Natural killer cell (primary cell): ENCODE results near the gene CIITA. TPM values are rescaled to one million over a fixed set of nuclear protein-coding genes. Genes with fewer than 3 reads are reported as not detected.

Experiments
- ATAC-seq, 3 donors: fragments of 150-1000 bp in 2 of 3; fragments of 200-7000 bp in 1 of 3; cut with Tn5 transposase; 1 replicate in 1 of 3; 2 replicates in 2 of 3; pipeline ENCODE4 v1.10.0; 2021; ENCODE audit warnings: mild to moderate bottlenecking in 2 of 3, moderate library complexity in 2 of 3
- DNase-seq, 2 donors: peaks; one replicate each; pipeline versions ENCODE4 v3.0.0 to v3.0.0-alpha.2; 2013 to 2021; ENCODE audit warnings: mixed read lengths in 1 of 2
- H3K27ac ChIP-seq: one replicate; pipeline ENCODE4 v1.5.1; 2013; ENCODE audit warnings: mild to moderate bottlenecking, low read length
- H3K27me3 ChIP-seq: one replicate; pipeline ENCODE4 v1.6.1; 2013; ENCODE audit warnings: low read length; ENCODE audit not compliant: control insufficient read depth, insufficient read depth
- H3K36me3 ChIP-seq: one replicate; pipeline ENCODE4 v1.6.1; 2013; ENCODE audit warnings: low read length; ENCODE audit not compliant: control insufficient read depth, insufficient read depth
- H3K4me1 ChIP-seq: one replicate; pipeline ENCODE4 v1.6.1; 2013; ENCODE audit warnings: low read length; ENCODE audit not compliant: control insufficient read depth, insufficient read depth
- H3K4me3 ChIP-seq: one replicate; pipeline ENCODE4 v1.5.1; 2013; ENCODE audit warnings: low read length
- H3K9me3 ChIP-seq: one replicate; pipeline ENCODE4 v1.6.1; 2013; ENCODE audit warnings: low read length; ENCODE audit not compliant: control insufficient read depth, insufficient read depth
- H3K27ac Mint-ChIP-seq, 2 donors: one replicate each; pipeline ENCODE4 v1.8.0; 2022; ENCODE audit warnings: mild to moderate bottlenecking in 2 of 2, mixed read lengths in 2 of 2, moderate library complexity in 1 of 2
- H3K27me3 Mint-ChIP-seq, 2 donors: one replicate each; pipeline ENCODE4 v1.8.0; 2022; ENCODE audit warnings: low read depth in 2 of 2, mixed read lengths in 2 of 2
- H3K36me3 Mint-ChIP-seq: one replicate; pipeline ENCODE4 v1.8.0; 2022; ENCODE audit warnings: mixed read lengths
- H3K4me1 Mint-ChIP-seq, 2 donors: one replicate each; pipeline ENCODE4 v1.8.0; 2022; ENCODE audit warnings: mixed read lengths in 2 of 2
- H3K4me3 Mint-ChIP-seq: one replicate; pipeline ENCODE4 v1.8.0; 2022; ENCODE audit warnings: mild to moderate bottlenecking, moderate library complexity, mixed read lengths
- H3K9me3 Mint-ChIP-seq, 2 donors: one replicate each; pipeline ENCODE4 v1.8.0; 2022; ENCODE audit warnings: mixed read lengths in 2 of 2
- WGBS: methylation state at CpG from one replicate; pipeline ENCODE4 v1.1.7; 2013; ENCODE audit warnings: missing lambda C conversion rate; ENCODE audit not compliant: insufficient coverage; 5-methylcytosine and 5-hydroxymethylcytosine counted together
- intact Hi-C: fragments of 100-400 bp; cut with micrococcal nuclease; formaldehyde crosslinking; loops from one replicate; pipeline ENCODE4 v1.14.2; 2022
- total RNA-seq, 4 donors: library from RNA; stranded (reverse); fragments of 120-200 nt in 1 of 4; gene quantifications; one replicate each; pipeline versions ENCODE4 v1.2.3 to v1.2.4, GENCODE V29; 2013 to 2022
- TF ChIP-seq, protein P1 (sequence below): fragments of 200-600 bp; IDR thresholded peaks from one replicate; pipeline ENCODE4 v1.8.0; 2022; ENCODE audit warnings: antibody characterized with exemption

Gene CIITA
- total RNA-seq, 3 donors from 2014 or later (not counting 1 experiment from before 2014, with no cell fraction given), result 11.5 to 17.7 (median 14.4) TPM

DNA sequence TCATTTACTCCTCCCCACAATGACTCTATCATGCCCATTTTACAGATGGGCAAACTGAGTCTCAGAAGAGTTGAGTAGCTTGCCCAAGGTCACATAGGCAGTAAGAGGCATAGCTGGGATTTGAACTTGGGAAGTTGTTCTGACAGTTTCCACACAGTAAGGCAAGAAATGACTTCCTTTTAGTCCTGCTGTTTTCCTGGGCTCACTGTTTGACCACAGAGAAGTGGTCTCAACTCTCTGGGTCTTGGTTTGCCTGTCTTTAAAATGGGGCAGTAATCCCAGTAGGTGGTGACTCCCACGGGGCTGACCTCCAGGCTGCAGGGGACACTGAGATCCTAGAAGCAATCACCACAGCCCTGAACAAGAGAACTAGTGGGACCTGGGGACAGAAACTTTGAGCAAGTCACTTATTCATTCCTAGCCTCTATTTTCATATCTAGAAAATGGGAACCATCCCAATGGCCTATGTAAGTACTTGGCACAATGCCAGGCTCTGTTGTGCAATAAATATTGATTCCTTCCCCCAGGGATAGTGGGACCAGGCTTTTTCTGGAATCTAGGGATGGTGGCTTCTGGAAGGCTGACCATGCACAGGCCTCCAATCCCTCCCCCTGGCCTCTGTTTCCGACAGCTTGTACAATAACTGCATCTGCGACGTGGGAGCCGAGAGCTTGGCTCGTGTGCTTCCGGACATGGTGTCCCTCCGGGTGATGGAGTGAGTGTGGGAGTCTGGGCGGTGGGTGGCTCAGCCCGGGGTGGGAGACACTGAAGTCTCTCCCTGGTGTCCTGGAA is 44.7 kb downstream of the CIITA start:
- 96% methylated on average over 10 of the region's 10 CpGs for WGBS
- TF ChIP-seq, protein P1, sequence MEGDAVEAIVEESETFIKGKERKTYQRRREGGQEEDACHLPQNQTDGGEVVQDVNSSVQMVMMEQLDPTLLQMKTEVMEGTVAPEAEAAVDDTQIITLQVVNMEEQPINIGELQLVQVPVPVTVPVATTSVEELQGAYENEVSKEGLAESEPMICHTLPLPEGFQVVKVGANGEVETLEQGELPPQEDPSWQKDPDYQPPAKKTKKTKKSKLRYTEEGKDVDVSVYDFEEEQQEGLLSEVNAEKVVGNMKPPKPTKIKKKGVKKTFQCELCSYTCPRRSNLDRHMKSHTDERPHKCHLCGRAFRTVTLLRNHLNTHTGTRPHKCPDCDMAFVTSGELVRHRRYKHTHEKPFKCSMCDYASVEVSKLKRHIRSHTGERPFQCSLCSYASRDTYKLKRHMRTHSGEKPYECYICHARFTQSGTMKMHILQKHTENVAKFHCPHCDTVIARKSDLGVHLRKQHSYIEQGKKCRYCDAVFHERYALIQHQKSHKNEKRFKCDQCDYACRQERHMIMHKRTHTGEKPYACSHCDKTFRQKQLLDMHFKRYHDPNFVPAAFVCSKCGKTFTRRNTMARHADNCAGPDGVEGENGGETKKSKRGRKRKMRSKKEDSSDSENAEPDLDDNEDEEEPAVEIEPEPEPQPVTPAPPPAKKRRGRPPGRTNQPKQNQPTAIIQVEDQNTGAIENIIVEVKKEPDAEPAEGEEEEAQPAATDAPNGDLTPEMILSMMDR, result no peak
- intact Hi-C loops, result no loop called here
- Mint-ChIP-seq H3K27me3 (no peaks in the 10 kb centered on the region), H3K36me3 (no peaks in the 10 kb centered on the region), H3K27ac (no peak overlapping the region), H3K4me1 (peaks cover 0 to 5% of the 10 kb centered on the region in 2 donors), H3K9me3 (no peaks in the 10 kb centered on the region), H3K4me3 (no peak overlapping the region)
- Histone ChIP-seq H3K27ac (no peak overlapping the region), H3K27me3 (no peaks in the 10 kb centered on the region), H3K9me3 (no peaks in the 10 kb centered on the region), H3K36me3 (peaks cover 32% of the 10 kb centered on the region), H3K4me1 (peaks cover 8% of the 10 kb centered on the region), H3K4me3 (no peak overlapping the region)
- no peak for DNase-seq
- ATAC-seq, result no peak

DNA sequence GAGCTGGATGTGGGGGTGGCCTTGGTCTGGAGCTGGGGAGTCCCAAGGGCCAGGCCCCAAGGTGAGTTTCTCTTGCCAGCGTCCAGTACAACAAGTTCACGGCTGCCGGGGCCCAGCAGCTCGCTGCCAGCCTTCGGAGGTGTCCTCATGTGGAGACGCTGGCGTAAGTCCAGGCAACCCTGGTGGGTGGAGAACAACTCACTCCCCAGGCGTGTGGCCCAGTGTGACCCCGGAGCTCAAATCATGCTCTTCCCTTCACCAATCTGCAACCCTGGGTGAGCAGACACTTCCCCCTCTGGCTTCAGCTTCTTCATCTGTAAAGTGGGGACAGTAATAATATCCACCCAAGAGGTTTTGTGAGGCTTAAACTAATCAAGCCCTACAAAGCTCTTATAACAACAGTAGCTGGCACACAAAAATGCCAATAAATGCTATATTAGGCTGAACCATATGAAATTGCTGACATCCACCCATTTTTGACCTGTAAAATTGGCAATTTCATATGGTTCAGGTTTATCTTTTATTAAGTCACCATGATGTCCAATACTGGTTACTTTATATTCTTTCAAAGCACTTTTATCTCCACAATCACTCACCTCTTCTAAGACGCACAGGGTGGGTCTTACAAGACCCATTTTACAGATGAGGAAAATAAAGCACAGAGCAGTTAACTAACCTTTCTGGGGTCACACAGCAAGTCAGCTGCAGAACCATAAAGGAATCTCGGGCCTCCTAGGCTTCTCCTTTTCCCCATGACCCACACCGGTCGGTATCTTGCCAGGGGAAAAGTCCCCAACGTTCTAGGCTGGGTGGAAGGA is 45.5 kb downstream of the CIITA start:
- no peaks in the 10 kb centered on the region for H3K36me3 Mint-ChIP-seq
- H3K4me1 ChIP-seq, result peaks cover 8% of the 10 kb centered on the region
- TF ChIP-seq, protein P1, result no peak
- no peak overlapping the region for H3K4me3 ChIP-seq
- H3K27ac ChIP-seq, result no peak overlapping the region
- peaks cover 0 to 5% of the 10 kb centered on the region in 2 donors for H3K4me1 Mint-ChIP-seq
- H3K4me3 Mint-ChIP-seq, result no peak overlapping the region
- 96% methylated on average over 11 of the region's 14 CpGs for WGBS
- H3K9me3 ChIP-seq, result no peaks in the 10 kb centered on the region
- H3K27me3 Mint-ChIP-seq, result no peaks in the 10 kb centered on the region
- ATAC-seq, result no peak
- intact Hi-C loops, result no loop called here
- H3K9me3 Mint-ChIP-seq, result no peaks in the 10 kb centered on the region
- DNase-seq, result no peak
- peaks cover 40% of the 10 kb centered on the region for H3K36me3 ChIP-seq
- H3K27me3 ChIP-seq, result no peaks in the 10 kb centered on the region
- no peak overlapping the region for H3K27ac Mint-ChIP-seq

DNA sequence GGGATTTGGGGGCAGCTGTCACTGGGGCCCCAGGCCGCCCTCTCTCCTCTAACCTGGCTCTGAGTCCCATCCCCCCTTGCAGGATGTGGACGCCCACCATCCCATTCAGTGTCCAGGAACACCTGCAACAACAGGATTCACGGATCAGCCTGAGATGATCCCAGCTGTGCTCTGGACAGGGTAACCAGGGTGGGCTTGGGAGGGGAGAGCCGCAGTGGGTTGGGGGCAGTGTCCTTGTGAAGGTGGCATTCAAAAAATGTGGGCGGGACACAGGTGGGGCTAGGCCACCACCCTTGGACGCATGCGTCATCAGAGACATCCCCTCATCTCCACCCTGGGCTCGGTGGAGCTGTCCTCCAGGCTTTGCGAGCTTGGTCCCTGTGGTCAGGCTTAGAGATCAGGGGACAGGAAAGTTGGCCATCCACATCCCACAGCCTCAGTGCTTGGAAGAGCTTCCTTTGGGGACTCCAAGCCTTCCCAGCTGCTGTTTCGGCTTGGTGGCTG is 46.2 kb downstream of the CIITA start:
- Histone ChIP-seq H3K4me3 (no peak overlapping the region), H3K4me1 (peaks cover 6% of the 10 kb centered on the region), H3K27me3 (no peaks in the 10 kb centered on the region), H3K9me3 (no peaks in the 10 kb centered on the region), H3K36me3 (peaks cover 45% of the 10 kb centered on the region), H3K27ac (no peak overlapping the region)
- no peak for ATAC-seq
- peaks cover 0 to 5% of the 10 kb centered on the region in 2 donors for H3K4me1 Mint-ChIP-seq
- no peak for DNase-seq
- H3K36me3 Mint-ChIP-seq, result no peaks in the 10 kb centered on the region
- H3K4me3 Mint-ChIP-seq, result no peak overlapping the region
- H3K9me3 Mint-ChIP-seq, result no peaks in the 10 kb centered on the region
- H3K27ac Mint-ChIP-seq, result no peak overlapping the region
- WGBS, result 99% methylated on average over 10 of the region's 10 CpGs
- TF ChIP-seq, protein P1, result no peak
- H3K27me3 Mint-ChIP-seq, result no peaks in the 10 kb centered on the region
- intact Hi-C loops, result no loop called here
